H9 (cell line): Measurements from ENCODE around the gene ECHS1. TPM values are rescaled to one million over a fixed set of nuclear protein-coding genes. Genes with fewer than 3 reads are reported as not detected.

Experiments used
- DNase-seq: peaks from one replicate; pipeline ENCODE4 v3.0.0-alpha.2; 2017
- H2AFZ ChIP-seq: one replicate; pipeline ENCODE4 v1.6.1; 2013; ENCODE audit warnings: mild to moderate bottlenecking, low read length, control low read depth, moderate library complexity
- H2AK5ac ChIP-seq: 2 replicates; pipeline ENCODE4 v1.6.1; 2013; ENCODE audit warnings: low read length, control low read depth, mixed read lengths; ENCODE audit not compliant: insufficient read length
- H2BK120ac ChIP-seq: one replicate; pipeline ENCODE4 v1.6.1; 2013; ENCODE audit warnings: low read depth, mild to moderate bottlenecking, low read length, control low read depth, inconsistent platforms; ENCODE audit not compliant: poor library complexity, severe bottlenecking
- H2BK12ac ChIP-seq: 2 replicates; pipeline ENCODE4 v1.6.1; 2013; ENCODE audit warnings: low read length, control low read depth, mixed read lengths, low read depth; ENCODE audit not compliant: insufficient read length
- H2BK15ac ChIP-seq: 2 replicates; pipeline ENCODE4 v1.6.1; 2013; ENCODE audit warnings: low read depth, low read length, control low read depth
- H2BK20ac ChIP-seq: one replicate; pipeline ENCODE4 v1.6.1; 2013; ENCODE audit warnings: low read depth, mild to moderate bottlenecking, low read length, control low read depth, inconsistent platforms; ENCODE audit not compliant: poor library complexity, severe bottlenecking
- H2BK5ac ChIP-seq: 2 replicates; pipeline ENCODE4 v1.6.1; 2013; ENCODE audit warnings: low read length, control low read depth, mixed read lengths; ENCODE audit not compliant: insufficient read length
- H3K14ac ChIP-seq: 2 replicates; pipeline ENCODE4 v1.6.1; 2013; ENCODE audit warnings: low read length, control low read depth; ENCODE audit not compliant: insufficient read depth
- H3K18ac ChIP-seq: 2 replicates; pipeline ENCODE4 v1.6.1; 2013; ENCODE audit warnings: low read depth, mild to moderate bottlenecking, mixed read lengths, low read length, control low read depth; ENCODE audit not compliant: insufficient read length
- H3K23ac ChIP-seq: 2 replicates; pipeline ENCODE4 v1.6.1; 2013; ENCODE audit warnings: low read length, control low read depth, mixed read lengths, low read depth; ENCODE audit not compliant: insufficient read length
- H3K23me2 ChIP-seq: 2 replicates; pipeline ENCODE4 v1.6.1; 2013; ENCODE audit warnings: low read depth, mild to moderate bottlenecking, mixed read lengths, low read length, control low read depth; ENCODE audit not compliant: insufficient read length, poor library complexity, severe bottlenecking
- H3K27ac ChIP-seq: 2 replicates; pipeline ENCODE4 v1.5.1; 2013; ENCODE audit warnings: low read length, control low read depth, mixed read lengths, low read depth; ENCODE audit not compliant: insufficient read length
- H3K27me3 ChIP-seq: 2 replicates; pipeline ENCODE4 v1.6.1; 2013; ENCODE audit warnings: low read length, control low read depth, inconsistent platforms; ENCODE audit not compliant: insufficient read depth
- H3K4ac ChIP-seq: 2 replicates; pipeline ENCODE4 v1.6.1; 2013; ENCODE audit warnings: low read depth, mild to moderate bottlenecking, control low read depth, inconsistent platforms, low read length, moderate library complexity
- H3K4me1 ChIP-seq: 2 replicates; pipeline ENCODE4 v1.6.1; 2013; ENCODE audit warnings: low read length, control low read depth, inconsistent platforms; ENCODE audit not compliant: insufficient read depth
- H3K4me2 ChIP-seq: 2 replicates; pipeline ENCODE4 v1.6.1; 2013; ENCODE audit warnings: low read length, control low read depth, mixed read lengths; ENCODE audit not compliant: insufficient read length, insufficient read depth
- H3K56ac ChIP-seq: 2 replicates; pipeline ENCODE4 v1.6.1; 2013; ENCODE audit warnings: low read depth, mild to moderate bottlenecking, mixed read lengths, low read length, control low read depth; ENCODE audit not compliant: insufficient read length
- H3K79me1 ChIP-seq: 2 replicates; pipeline ENCODE4 v1.6.1; 2013; ENCODE audit warnings: low read depth, mild to moderate bottlenecking, moderate library complexity, low read length, control low read depth, inconsistent platforms; ENCODE audit not compliant: insufficient read depth, poor library complexity, severe bottlenecking
- H3K79me2 ChIP-seq: 2 replicates; pipeline ENCODE4 v1.6.1; 2013; ENCODE audit warnings: low read length, control low read depth, inconsistent platforms; ENCODE audit not compliant: insufficient read depth
- H3K9ac ChIP-seq: 2 replicates; pipeline ENCODE4 v1.6.1; 2013; ENCODE audit warnings: low read length, control low read depth, mixed read lengths; ENCODE audit not compliant: insufficient read length; ENCODE audit errors: extremely low read depth
- H3K9me3 ChIP-seq: one replicate; pipeline ENCODE4 v1.6.1; 2013; ENCODE audit warnings: low read depth, low read length, inconsistent platforms; ENCODE audit not compliant: control insufficient read depth
- H3T11ph ChIP-seq: one replicate; pipeline ENCODE4 v1.6.1; 2013; ENCODE audit warnings: mild to moderate bottlenecking, low read length, control low read depth, inconsistent platforms
- H4K20me1 ChIP-seq: one replicate; pipeline ENCODE4 v1.6.1; 2013; ENCODE audit not compliant: control insufficient read depth, insufficient read length, insufficient read depth
- H4K5ac ChIP-seq: 2 replicates; pipeline ENCODE4 v1.6.1; 2013; ENCODE audit warnings: low read depth, mild to moderate bottlenecking, mixed read lengths, low read length, control low read depth; ENCODE audit not compliant: insufficient read length
- H4K8ac ChIP-seq: replicated peaks from 2 replicates; pipeline ENCODE4 v1.6.1; 2013; ENCODE audit warnings: low read length, control low read depth, mixed read lengths, low read depth; ENCODE audit not compliant: insufficient read length
- H4K91ac ChIP-seq: 2 replicates; pipeline ENCODE4 v1.6.1; 2013; ENCODE audit warnings: low read depth, mild to moderate bottlenecking, moderate library complexity, mixed read lengths, low read length, control low read depth; ENCODE audit not compliant: insufficient read length
- H3K27ac Mint-ChIP-seq, 3 experiments: 2 replicates in 2 of 3; 3 replicates in 1 of 3; pipeline ENCODE4 v1.8.0; 2020 to 2021; ENCODE audit warnings: mixed read lengths in 3 of 3, mild to moderate bottlenecking in 1 of 3, moderate library complexity in 1 of 3
- H3K27me3 Mint-ChIP-seq: 2 replicates; pipeline ENCODE4 v1.8.0; 2021; ENCODE audit warnings: low read depth, mild to moderate bottlenecking, moderate library complexity, mixed read lengths
- H3K36me3 Mint-ChIP-seq, 3 experiments: 2 replicates in 2 of 3; 3 replicates in 1 of 3; pipeline ENCODE4 v1.8.0; 2020 to 2021; ENCODE audit warnings: low read depth in 3 of 3, mixed read lengths in 3 of 3; ENCODE audit not compliant: insufficient read depth in 1 of 3
- H3K4me1 Mint-ChIP-seq, 2 experiments: 2 replicates each; pipeline ENCODE4 v1.8.0; 2020; ENCODE audit warnings: mixed read lengths in 2 of 2
- H3K4me3 Mint-ChIP-seq, 2 experiments: 2 replicates in 1 of 2; 3 replicates in 1 of 2; pipeline ENCODE4 v1.8.0; 2020 to 2021; ENCODE audit warnings: mild to moderate bottlenecking in 2 of 2, mixed read lengths in 2 of 2, moderate library complexity in 1 of 2
- H3K9me3 Mint-ChIP-seq, 2 experiments: 2 replicates in 1 of 2; 3 replicates in 1 of 2; pipeline ENCODE4 v1.8.0; 2020; ENCODE audit warnings: mild to moderate bottlenecking in 2 of 2, mixed read lengths in 2 of 2, moderate library complexity in 1 of 2
- WGBS: extraction: QIAGEN DNeasy Blood & Tissue Kit; methylation state at CpG from one replicate; pipeline ENCODE4 v1.1.7; 2013; ENCODE audit warnings: missing lambda C conversion rate, low lambda C conversion rate, mixed read lengths; ENCODE audit not compliant: insufficient read length; ENCODE audit errors: extremely low coverage; 5-methylcytosine and 5-hydroxymethylcytosine counted together
- total RNA-seq: library from RNA; stranded (reverse); gene quantifications from 2 replicates; pipeline ENCODE4 v1.2.1, GENCODE V29; 2021
- TF ChIP-seq, protein P1 (sequence below): fragments of 200-600 bp; sonication (generic); conservative IDR thresholded peaks from 3 replicates; pipeline ENCODE4 v1.8.0; 2021; ENCODE audit warnings: antibody characterized with exemption, mild to moderate bottlenecking

Gene ECHS1
- total RNA-seq, 1 experiment from 2014 or later, result 94.1 TPM

DNA sequence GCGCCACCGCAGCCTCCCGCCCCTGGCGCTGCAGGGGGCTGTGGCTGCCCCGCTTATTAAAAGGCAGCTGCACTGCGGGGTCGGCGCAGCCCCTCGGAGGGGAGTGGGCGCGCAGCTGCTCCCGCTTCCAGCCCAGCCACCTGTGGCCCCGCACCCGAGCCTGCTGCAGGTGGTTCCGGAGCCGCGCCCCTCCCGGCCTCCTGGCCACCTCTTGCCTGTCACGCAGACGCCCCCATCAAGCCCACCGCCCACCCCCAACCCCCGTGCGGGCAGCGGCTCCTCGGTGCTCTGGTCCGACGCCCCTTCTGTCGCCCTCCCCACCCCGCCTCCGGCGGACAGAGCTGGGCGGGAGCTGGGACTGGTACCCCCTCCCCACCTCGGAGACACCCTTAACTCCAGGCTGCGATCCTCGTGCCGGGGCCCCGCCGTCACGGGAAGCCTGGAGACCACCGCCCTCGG is 37.0 kb downstream of the ECHS1 start:
- Histone ChIP-seq H4K91ac (no peak overlapping the region), H3K27ac (no peak overlapping the region), H3K23ac (no peak overlapping the region), H3K23me2 (peaks cover 9% of the 10 kb centered on the region), H2BK120ac (no peak overlapping the region), H3K4me2 (no peak overlapping the region), H2BK5ac (no peak overlapping the region), H2BK20ac (no peak overlapping the region), H2AK5ac (no peak overlapping the region), H3K27me3 (peaks cover 44% of the 10 kb centered on the region), H4K5ac (no peak overlapping the region), H3K18ac (no peak overlapping the region), H3K56ac (no peak overlapping the region), H2BK15ac (no peak overlapping the region), H4K20me1 (no peaks in the 10 kb centered on the region), H4K8ac (no peak overlapping the region), H2AFZ (no peak overlapping the region), H3K14ac (no peak overlapping the region), H3K79me2 (no peaks in the 10 kb centered on the region), H3K9ac (no peak overlapping the region), H3K9me3 (no peaks in the 10 kb centered on the region), H3K4ac (no peak overlapping the region), H3K79me1 (no peaks in the 10 kb centered on the region), H2BK12ac (no peak overlapping the region), H3K4me1 (no peaks in the 10 kb centered on the region), H3T11ph (no peak overlapping the region)
- TF ChIP-seq, protein P1, sequence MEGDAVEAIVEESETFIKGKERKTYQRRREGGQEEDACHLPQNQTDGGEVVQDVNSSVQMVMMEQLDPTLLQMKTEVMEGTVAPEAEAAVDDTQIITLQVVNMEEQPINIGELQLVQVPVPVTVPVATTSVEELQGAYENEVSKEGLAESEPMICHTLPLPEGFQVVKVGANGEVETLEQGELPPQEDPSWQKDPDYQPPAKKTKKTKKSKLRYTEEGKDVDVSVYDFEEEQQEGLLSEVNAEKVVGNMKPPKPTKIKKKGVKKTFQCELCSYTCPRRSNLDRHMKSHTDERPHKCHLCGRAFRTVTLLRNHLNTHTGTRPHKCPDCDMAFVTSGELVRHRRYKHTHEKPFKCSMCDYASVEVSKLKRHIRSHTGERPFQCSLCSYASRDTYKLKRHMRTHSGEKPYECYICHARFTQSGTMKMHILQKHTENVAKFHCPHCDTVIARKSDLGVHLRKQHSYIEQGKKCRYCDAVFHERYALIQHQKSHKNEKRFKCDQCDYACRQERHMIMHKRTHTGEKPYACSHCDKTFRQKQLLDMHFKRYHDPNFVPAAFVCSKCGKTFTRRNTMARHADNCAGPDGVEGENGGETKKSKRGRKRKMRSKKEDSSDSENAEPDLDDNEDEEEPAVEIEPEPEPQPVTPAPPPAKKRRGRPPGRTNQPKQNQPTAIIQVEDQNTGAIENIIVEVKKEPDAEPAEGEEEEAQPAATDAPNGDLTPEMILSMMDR, result no peak
- Mint-ChIP-seq H3K4me1 (peaks cover 0 to 2% of the 10 kb centered on the region in 2 experiments; a peak in 1 of 4 replicates), H3K9me3 (peaks cover 13% of the 10 kb centered on the region in 2 experiments), H3K4me3 (no peak overlapping the region), H3K27me3 (peaks cover 41% of the 10 kb centered on the region), H3K27ac (no peak overlapping the region), H3K36me3 (no peaks in the 10 kb centered on the region)
- no CpG with 5 or more reads among the region's 41 CpGs for WGBS
- DNase-seq, result no peak
